Caco-2 (cell line): ENCODE results near the gene TGIF1. TPM values are rescaled to one million over a fixed set of nuclear protein-coding genes. Genes with fewer than 3 reads are reported as not detected.

Experiments used
- BruUV-seq: library from RNA; stranded (reverse); fragments of 400-500 nt; replicated peaks from 2 replicates; lab custom pipeline; 2021; lab: Mats Ljungman, UMichigan
- CTCF ChIA-PET: fragments of 300-600 bp; sonication (Branson Sonifier 250); formaldehyde crosslinking; loops from one replicate; lab custom pipeline; 2022; ENCODE audit warnings: antibody characterized with exemption; lab: Charles Lee
- POLR2A ChIA-PET: fragments of 300-600 bp; sonication (Branson Sonifier 250); formaldehyde crosslinking; loops from one replicate; lab custom pipeline; 2022; ENCODE audit warnings: antibody characterized with exemption; lab: Charles Lee
- DNase-seq, 2 experiments: peaks; one replicate each; pipeline versions ENCODE4 v3.0.0 to v3.0.0-alpha.2; 2020 to 2022
- H3K27me3 ChIP-seq: replicated peaks from 2 replicates; pipeline ENCODE4 v1.6.0; 2011; ENCODE audit warnings: low read length; ENCODE audit not compliant: control insufficient read depth, insufficient read depth
- H3K36me3 ChIP-seq: 2 replicates; pipeline ENCODE4 v1.5.1; 2011; ENCODE audit warnings: low read length; ENCODE audit not compliant: control insufficient read depth, insufficient read depth
- H3K4me1 ChIP-seq: fragments of 250-450 bp; sonication (Bioruptor Pico); 2 replicates; pipeline ENCODE4 v1.5.1; 2020; ENCODE audit warnings: mild to moderate bottlenecking
- H3K4me3 ChIP-seq: 2 replicates; pipeline ENCODE4 v1.5.1; 2011; ENCODE audit warnings: low read depth, mild to moderate bottlenecking, control low read depth, low read length
- H3K9me3 ChIP-seq: fragments of 250-450 bp; sonication (Bioruptor Pico); 2 replicates; pipeline ENCODE4 v1.5.1; 2020; ENCODE audit warnings: mild to moderate bottlenecking, moderate library complexity
- H3K27ac Mint-ChIP-seq: one replicate; pipeline ENCODE4 v1.8.0; 2022; ENCODE audit warnings: mixed read lengths; ENCODE audit not compliant: unreplicated experiment
- H3K27me3 Mint-ChIP-seq: one replicate; pipeline ENCODE4 v1.8.0; 2022; ENCODE audit warnings: mixed read lengths; ENCODE audit not compliant: insufficient read depth, unreplicated experiment
- H3K36me3 Mint-ChIP-seq: one replicate; pipeline ENCODE4 v1.8.0; 2022; ENCODE audit warnings: mild to moderate bottlenecking, mixed read lengths; ENCODE audit not compliant: insufficient read depth, unreplicated experiment
- H3K4me1 Mint-ChIP-seq: one replicate; pipeline ENCODE4 v1.8.0; 2022; ENCODE audit warnings: low read depth, mixed read lengths; ENCODE audit not compliant: unreplicated experiment
- H3K4me3 Mint-ChIP-seq: one replicate; pipeline ENCODE4 v1.8.0; 2022; ENCODE audit warnings: mild to moderate bottlenecking, moderate library complexity, mixed read lengths; ENCODE audit not compliant: unreplicated experiment
- H3K9me3 Mint-ChIP-seq: one replicate; pipeline ENCODE4 v1.8.0; 2022; ENCODE audit warnings: mixed read lengths; ENCODE audit not compliant: unreplicated experiment
- CTCF ChIP-seq, 2 experiments: fragments of 200-600 bp in 1 of 2; IDR thresholded peaks; 1 replicate in 1 of 2; 2 replicates in 1 of 2; pipeline versions ENCODE4 v1.5.1 to v1.8.0; 2011 to 2022; ENCODE audit warnings: antibody characterized with exemption in 1 of 2, control low read depth in 1 of 2, inconsistent platforms in 1 of 2, low read depth in 1 of 2, low read length in 1 of 2, mild to moderate bottlenecking in 1 of 2, moderate library complexity in 1 of 2; ENCODE audit not compliant: insufficient read depth in 1 of 2, severe bottlenecking in 1 of 2, unreplicated experiment in 1 of 2
- intact Hi-C: fragments of 100-400 bp; cut with micrococcal nuclease; formaldehyde crosslinking; loops from one replicate; pipeline ENCODE4 v1.10.0; 2022; ENCODE audit not compliant: unreplicated experiment
- total RNA-seq: library from RNA; stranded (reverse); gene quantifications from 2 replicates; pipeline ENCODE4 v1.2.3, GENCODE V29; 2022

Gene TGIF1
- total RNA-seq, 1 experiment from 2014 or later, result 107 TPM

GRCh38 chr18:3424280-3424890, 25.6 kb upstream of the TGIF1 start:
- Histone ChIP-seq H3K36me3 (no peaks in the 10 kb centered on the region; the same call in 1 of the 2 replicates), H3K4me1 (no peaks in the 10 kb centered on the region), H3K4me3 (no peak overlapping the region), H3K9me3 (no peaks in the 10 kb centered on the region; the same call in 1 of the 2 replicates), H3K27me3 (no peaks in the 10 kb centered on the region)
- TF ChIP-seq CTCF (IDR thresholded peaks at IDR 0.05; ENCODE audit: insufficient read depth in 1 of 2, low read depth in 1 of 2, low read length in 1 of 2, severe bottlenecking in 1 of 2, unreplicated experiment in 1 of 2), result no peak
- DNase-seq, result peak in 1 of 2 experiments; percentile 42
- Mint-ChIP-seq H3K4me3 (no peak overlapping the region), H3K36me3 (no peaks in the 10 kb centered on the region), H3K27ac (no peak overlapping the region), H3K27me3 (no peaks in the 10 kb centered on the region), H3K4me1 (no peaks in the 10 kb centered on the region), H3K9me3 (no peaks in the 10 kb centered on the region)
- BruUV-seq, result no TSS peak
- ChIA-PET CTCF (interaction anchor here (0.7 kb wide), 1 partner anchor 58 kb away, joined by 4 read pairs; no protein-coding TSS in a partner anchor), POLR2A (interaction anchor here (0.6 kb wide), 1 partner anchor 12 kb away, joined by 3 read pairs; no protein-coding TSS in a partner anchor)
- intact Hi-C loops, result no loop called here

- H3K4me3 Mint-ChIP-seq, result no peak overlapping the region
- no peaks in the 10 kb centered on the region; the same call in 1 of the 2 replicates for H3K36me3 ChIP-seq
- H3K36me3 Mint-ChIP-seq, result no peaks in the 10 kb centered on the region
- BruUV-seq, result no TSS peak
- H3K4me1 Mint-ChIP-seq, result no peaks in the 10 kb centered on the region
- no peaks in the 10 kb centered on the region for H3K4me1 ChIP-seq
- no peak for DNase-seq
- no peaks in the 10 kb centered on the region; the same call in 1 of the 2 replicates for H3K9me3 ChIP-seq
- H3K4me3 ChIP-seq, result no peak overlapping the region
- intact Hi-C loops, result no loop called here
- no peaks in the 10 kb centered on the region for H3K27me3 Mint-ChIP-seq
- no peak overlapping the region for H3K27ac Mint-ChIP-seq
- POLR2A ChIA-PET, result no interaction called here
- CTCF ChIA-PET, result no interaction called here
- H3K27me3 ChIP-seq, result no peaks in the 10 kb centered on the region
- H3K9me3 Mint-ChIP-seq, result no peaks in the 10 kb centered on the region
- TF ChIP-seq CTCF (IDR thresholded peaks at IDR 0.05; ENCODE audit: insufficient read depth in 1 of 2, low read depth in 1 of 2, low read length in 1 of 2, severe bottlenecking in 1 of 2, unreplicated experiment in 1 of 2), result no peak
Observed at GRCh38 chr18:3425030-3425429, 24.9 kb upstream of the TGIF1 start.

GRCh38 chr18:3425446-3425845, 24.5 kb upstream of the TGIF1 start:
- Mint-ChIP-seq H3K4me1 (no peaks in the 10 kb centered on the region), H3K27ac (no peak overlapping the region), H3K9me3 (no peaks in the 10 kb centered on the region), H3K4me3 (no peak overlapping the region), H3K36me3 (no peaks in the 10 kb centered on the region), H3K27me3 (no peaks in the 10 kb centered on the region)
- intact Hi-C loops, result no loop called here
- BruUV-seq, result no TSS peak
- Histone ChIP-seq H3K4me3 (no peak overlapping the region), H3K4me1 (no peaks in the 10 kb centered on the region), H3K36me3 (no peaks in the 10 kb centered on the region; the same call in 1 of the 2 replicates), H3K9me3 (no peaks in the 10 kb centered on the region; the same call in 1 of the 2 replicates), H3K27me3 (no peaks in the 10 kb centered on the region)
- TF ChIP-seq CTCF (IDR thresholded peaks at IDR 0.05; ENCODE audit: insufficient read depth in 1 of 2, low read depth in 1 of 2, low read length in 1 of 2, severe bottlenecking in 1 of 2, unreplicated experiment in 1 of 2), result no peak
- ChIA-PET CTCF (no interaction called here), POLR2A (no interaction called here)
- DNase-seq, result no peak
